LNCAP (cell line): ENCODE data around the gene SPATA20.

Source experiments
- TF ChIP-seq, protein P1 (sequence below): fragments of 450-650 bp; IDR thresholded peaks from 2 replicates; pipeline ENCODE4 v1.5.1; 2017; ENCODE audit warnings: mild to moderate bottlenecking

SPATA20 gene

DNA sequence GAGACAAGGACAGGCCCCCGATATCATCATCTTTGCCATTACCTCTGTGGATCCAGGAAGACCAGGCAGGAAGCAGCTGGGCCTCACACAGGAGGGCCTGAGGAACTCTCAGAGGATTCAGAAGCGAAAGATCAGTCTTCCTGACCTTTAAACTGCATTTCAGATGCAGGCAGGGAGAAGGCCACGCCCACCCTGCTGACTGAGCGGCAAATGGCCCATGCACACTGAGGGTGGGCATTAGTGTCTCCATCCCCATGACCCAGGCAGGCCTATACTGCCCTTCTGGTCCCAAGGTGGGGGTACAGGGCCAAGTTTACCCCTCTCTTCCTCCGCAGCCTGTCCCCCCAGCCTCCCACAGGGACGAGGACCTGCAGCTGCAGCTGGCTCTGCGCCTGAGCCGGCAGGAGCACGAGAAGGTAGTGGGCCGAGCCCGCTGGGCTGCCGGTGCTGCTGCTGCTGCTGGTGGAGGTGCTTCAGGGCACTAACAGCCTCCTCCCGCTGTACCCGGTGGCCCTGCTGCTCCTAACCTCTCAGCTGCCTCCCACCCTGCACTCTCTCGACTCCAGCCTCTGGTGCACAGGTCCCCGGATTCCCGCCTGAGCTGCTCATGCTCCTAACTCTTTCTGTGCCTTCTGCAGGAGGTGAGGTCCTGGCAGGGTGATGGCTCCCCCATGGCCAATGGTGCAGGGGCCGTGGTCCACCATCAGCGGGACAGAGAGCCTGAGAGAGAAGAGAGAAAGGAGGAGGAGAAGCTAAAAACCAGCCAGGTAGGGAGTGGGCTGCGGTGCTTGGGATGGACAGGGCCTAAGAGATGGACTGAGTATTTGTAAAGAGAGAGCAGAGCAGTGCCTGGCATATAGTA is 8.2 kb upstream of the SPATA20 start:
- TF ChIP-seq, protein P1, sequence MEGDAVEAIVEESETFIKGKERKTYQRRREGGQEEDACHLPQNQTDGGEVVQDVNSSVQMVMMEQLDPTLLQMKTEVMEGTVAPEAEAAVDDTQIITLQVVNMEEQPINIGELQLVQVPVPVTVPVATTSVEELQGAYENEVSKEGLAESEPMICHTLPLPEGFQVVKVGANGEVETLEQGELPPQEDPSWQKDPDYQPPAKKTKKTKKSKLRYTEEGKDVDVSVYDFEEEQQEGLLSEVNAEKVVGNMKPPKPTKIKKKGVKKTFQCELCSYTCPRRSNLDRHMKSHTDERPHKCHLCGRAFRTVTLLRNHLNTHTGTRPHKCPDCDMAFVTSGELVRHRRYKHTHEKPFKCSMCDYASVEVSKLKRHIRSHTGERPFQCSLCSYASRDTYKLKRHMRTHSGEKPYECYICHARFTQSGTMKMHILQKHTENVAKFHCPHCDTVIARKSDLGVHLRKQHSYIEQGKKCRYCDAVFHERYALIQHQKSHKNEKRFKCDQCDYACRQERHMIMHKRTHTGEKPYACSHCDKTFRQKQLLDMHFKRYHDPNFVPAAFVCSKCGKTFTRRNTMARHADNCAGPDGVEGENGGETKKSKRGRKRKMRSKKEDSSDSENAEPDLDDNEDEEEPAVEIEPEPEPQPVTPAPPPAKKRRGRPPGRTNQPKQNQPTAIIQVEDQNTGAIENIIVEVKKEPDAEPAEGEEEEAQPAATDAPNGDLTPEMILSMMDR, result no peak

DNA sequence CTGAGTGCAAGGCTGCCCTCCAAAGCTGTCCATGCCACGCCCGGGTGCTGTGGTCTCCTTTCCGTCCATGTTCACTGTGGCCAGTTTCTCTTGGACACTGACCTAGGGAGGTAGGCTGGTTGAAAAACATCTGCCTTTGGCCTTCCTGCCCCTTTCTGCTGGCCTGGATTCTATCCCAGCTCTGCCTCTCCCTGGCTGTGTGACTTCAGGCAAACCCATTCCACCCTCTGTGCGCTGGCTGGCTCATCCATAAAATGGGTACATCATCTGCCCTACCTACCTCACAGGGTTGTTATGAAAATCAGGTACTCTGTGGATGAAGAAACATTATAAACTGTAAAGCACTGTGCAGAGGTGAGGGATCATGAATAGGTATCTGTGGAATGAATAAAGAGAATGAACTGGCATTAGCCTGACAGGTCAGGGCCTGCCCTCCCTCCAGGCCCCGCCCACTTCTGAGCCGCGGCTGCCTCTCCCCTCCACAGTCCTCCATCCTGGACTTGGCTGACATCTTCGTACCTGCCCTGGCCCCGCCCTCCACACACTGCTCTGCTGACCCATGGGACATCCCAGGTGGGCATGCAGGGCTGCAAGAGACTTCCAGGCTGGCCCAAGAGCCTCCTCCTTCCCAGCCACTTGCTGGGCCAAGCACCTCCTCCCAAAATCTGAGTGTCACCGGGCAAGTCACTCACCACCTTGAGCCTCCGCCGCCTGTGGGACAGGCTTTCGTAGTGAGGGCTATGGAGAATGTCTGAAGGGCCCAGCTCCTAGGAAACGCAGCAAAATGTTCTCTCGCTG is 7.0 kb upstream of the SPATA20 start:
- TF ChIP-seq, protein P1, result no peak

DNA sequence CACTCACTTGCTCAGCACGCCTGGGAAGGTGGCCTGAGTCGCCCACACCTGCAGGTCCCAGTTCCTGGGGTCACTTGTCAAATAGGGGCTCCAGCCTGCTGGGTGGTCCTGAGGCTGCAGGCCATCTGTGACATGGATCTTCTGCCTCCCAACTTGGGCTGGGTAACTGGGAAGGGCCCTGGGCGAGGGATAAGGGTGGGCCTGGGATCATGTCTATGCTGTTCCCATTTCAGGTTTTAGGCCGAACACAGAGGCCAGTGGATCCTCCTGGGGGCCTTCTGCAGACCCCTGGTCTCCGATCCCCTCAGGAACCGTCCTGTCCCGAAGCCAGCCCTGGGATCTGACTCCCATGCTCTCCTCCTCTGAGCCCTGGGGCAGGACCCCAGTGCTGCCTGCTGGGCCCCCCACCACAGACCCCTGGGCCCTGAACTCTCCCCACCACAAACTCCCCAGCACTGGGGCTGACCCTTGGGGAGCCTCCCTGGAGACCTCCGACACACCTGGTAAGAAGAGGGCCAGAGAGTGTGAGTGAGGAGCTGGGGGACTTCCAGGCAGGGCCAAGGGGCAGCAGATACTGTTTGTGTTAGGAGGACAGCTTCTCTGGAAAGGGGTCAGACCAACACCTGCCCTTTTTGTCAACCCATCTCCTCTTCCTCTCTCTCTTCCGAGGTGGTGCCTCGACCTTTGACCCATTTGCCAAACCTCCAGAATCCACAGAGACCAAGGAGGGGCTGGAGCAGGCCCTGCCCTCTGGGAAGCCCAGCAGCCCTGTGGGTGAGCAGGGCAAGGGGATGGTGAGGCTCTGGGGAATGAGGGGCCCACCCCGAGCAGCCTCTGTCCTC is 6.2 kb upstream of the SPATA20 start:
- TF ChIP-seq, protein P1, result no peak

DNA sequence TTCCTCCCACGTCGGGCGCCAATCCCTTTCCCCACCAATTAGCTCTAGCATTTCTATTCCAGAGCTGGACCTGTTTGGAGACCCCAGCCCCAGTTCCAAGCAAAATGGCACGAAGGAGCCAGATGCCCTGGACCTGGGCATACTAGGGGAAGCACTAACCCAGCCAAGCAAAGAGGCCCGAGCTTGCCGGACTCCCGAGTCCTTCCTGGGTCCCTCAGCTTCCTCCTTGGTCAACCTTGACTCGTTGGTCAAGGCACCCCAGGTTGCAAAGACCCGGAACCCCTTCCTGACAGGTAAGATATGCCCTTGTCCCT is 5.6 kb upstream of the SPATA20 start:
- TF ChIP-seq, protein P1, result no peak

DNA sequence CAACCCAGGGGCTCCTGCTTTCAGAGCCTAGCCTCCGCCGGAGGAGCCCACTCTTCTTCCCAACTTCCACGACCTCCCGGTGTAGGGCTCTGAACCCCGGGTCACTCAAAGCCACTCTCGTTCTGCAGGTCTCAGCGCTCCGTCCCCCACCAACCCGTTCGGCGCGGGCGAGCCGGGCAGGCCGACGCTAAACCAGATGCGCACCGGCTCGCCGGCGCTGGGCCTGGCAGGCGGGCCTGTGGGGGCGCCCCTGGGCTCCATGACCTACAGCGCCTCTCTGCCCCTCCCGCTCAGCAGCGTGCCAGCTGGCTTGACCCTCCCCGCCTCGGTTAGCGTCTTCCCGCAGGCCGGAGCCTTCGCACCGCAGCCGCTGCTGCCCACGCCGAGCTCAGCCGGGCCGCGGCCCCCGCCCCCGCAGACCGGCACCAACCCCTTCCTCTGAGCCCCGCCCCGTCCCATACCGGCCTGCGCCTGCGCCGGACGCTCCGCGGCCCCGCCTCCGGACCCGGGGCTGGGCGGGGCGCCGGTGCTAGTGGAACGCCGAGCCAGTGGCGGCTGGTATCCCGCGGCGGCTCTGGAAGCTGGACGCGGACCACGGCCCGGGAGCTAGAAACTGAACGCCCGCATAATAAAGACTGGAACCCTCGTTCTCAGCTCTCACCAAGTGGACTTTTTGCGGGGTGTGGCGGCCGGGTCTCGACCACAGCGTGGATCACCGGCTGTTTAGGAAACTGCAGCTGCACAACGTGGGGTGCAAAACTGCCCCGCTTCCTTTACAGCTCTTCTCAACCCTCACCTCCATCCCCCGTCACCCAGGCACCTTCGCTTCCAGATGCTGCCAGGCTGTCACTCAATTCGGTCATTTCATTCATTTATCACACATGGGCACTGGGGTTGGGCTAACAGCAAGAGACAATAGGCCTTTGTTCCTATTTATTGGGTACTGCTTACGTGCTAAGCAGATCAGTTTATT is 5.0 kb upstream of the SPATA20 start:
- TF ChIP-seq, protein P1, result no peak

DNA sequence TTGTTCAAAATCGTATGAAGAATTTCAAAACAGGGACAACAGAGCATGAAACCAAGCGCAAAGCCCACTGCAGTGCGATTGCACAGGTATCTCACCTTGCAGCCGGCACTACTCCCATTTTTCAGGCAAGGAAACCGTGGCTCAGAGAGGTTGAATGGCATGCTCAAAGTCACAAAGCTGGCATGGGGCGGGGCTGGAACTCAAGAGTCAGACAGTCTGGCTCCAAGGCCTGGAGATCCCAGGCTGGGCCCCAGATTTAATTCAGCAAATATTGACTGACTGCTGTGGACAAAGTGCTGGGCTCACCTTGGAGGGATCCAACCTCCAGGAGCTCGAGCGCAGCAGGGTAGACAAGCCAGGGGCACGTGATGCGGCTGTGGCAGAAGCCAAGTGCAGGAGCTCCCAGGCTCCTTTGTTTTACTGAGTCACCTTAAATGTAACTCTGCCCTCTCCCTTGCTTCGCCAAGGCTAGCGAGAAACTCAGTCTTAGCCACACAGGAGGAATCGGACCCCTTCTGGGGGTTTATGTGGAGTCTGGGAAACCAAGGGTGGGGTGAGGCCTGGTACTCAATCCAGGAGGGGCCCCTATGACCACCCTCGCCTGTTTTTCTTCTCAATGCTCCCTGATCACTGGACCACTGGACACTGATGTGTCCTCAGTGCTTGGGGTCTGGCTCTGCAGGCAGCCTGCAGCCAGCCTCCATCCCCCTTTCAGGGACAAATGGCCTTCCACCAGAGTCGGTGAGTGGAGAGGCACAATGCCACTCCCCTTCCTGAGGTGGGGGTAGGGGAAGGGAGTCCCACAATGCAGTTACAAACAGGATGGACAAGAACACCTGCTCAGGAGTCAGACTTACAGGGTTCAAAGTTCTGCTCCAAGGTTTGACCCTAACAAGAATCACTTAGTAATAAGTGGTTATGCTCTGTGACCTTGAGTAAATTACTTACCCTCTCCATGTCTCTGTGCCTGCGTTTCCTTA is 3.9 kb upstream of the SPATA20 start:
- TF ChIP-seq, protein P1, result no peak
